ENCODE results near the gene TRPV3. TPM values are rescaled to one million over a fixed set of nuclear protein-coding genes. Genes with fewer than 3 reads are reported as not detected.

TRPV3 gene
- total RNA-seq, 3 donors from 2014 or later (not counting 1 experiment from before 2014, with no cell fraction given) = 5.6 to 10.3 (median 7.6) TPM

DNA sequence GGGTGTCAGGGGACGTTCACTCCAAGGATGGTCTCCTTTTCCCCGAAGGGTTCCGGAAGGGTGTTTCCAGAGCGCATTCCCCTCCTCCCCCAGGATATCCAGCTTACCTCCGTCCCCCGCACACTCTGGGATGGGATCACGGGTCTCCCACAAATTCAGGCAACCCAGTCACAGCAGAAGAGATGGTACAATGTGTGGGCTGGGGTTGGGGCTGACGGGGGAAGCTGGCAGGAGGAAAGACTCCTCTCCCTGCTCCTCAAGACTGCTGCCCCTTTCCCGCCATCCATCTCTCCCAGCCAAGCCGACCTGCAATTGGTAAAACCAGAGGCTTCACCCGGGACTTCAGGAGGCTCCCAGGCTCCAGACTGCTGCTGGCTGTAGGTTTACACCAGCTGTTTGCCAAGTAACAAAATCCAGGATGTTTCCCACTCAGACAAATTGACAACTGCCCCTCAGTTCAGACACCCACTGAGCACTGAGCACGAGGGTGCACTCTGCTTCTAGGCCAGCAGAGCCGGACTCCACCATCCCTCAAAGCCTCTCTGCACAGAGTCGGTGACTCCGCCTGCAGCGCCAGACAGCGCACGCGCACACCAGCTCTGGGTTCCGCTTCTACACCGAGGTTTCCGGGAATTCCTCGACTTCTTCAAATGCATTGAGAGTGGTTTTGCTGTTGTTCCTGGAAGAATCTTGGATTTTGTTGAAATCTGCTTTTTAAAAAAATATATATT is 44.1 kb downstream of the TRPV3 start:
- H3K27ac ChIP-seq (ENCODE audit: low read length) = no peak overlapping the region
- intact Hi-C loops (cut with micrococcal nuclease) = no loop called here
- DNase-seq = no peak
- H3K9me3 Mint-ChIP-seq = peaks cover 0 to 3% of the 10 kb centered on the region in 2 donors
- peak overlapping the region in 1 of 2 donors; percentile 86 for H3K27ac Mint-ChIP-seq
- no peak overlapping the region for H3K4me3 Mint-ChIP-seq
- ATAC-seq = no peak
- H3K4me1 Mint-ChIP-seq = peaks cover 20 to 25% of the 10 kb centered on the region in 2 donors
- H3K36me3 Mint-ChIP-seq = no peaks in the 10 kb centered on the region
- H3K4me1 ChIP-seq (ENCODE audit: control insufficient read depth, insufficient read depth, low read length) = peaks cover 22% of the 10 kb centered on the region
- no peak overlapping the region for H3K4me3 ChIP-seq (ENCODE audit: low read length)
- H3K9me3 ChIP-seq (ENCODE audit: control insufficient read depth, insufficient read depth, low read length) = no peaks in the 10 kb centered on the region
- TF ChIP-seq, protein P1, sequence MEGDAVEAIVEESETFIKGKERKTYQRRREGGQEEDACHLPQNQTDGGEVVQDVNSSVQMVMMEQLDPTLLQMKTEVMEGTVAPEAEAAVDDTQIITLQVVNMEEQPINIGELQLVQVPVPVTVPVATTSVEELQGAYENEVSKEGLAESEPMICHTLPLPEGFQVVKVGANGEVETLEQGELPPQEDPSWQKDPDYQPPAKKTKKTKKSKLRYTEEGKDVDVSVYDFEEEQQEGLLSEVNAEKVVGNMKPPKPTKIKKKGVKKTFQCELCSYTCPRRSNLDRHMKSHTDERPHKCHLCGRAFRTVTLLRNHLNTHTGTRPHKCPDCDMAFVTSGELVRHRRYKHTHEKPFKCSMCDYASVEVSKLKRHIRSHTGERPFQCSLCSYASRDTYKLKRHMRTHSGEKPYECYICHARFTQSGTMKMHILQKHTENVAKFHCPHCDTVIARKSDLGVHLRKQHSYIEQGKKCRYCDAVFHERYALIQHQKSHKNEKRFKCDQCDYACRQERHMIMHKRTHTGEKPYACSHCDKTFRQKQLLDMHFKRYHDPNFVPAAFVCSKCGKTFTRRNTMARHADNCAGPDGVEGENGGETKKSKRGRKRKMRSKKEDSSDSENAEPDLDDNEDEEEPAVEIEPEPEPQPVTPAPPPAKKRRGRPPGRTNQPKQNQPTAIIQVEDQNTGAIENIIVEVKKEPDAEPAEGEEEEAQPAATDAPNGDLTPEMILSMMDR (IDR thresholded peaks at IDR 0.05) = no peak
- H3K36me3 ChIP-seq (ENCODE audit: control insufficient read depth, insufficient read depth, low read length) = no peaks in the 10 kb centered on the region
- no peaks in the 10 kb centered on the region for H3K27me3 ChIP-seq (ENCODE audit: control insufficient read depth, insufficient read depth, low read length)
- WGBS (ENCODE audit: insufficient coverage) = 90% methylated on average over 22 of the region's 23 CpGs
- no peaks in the 10 kb centered on the region for H3K27me3 Mint-ChIP-seq (ENCODE audit: low read depth in 2 of 2)

DNA sequence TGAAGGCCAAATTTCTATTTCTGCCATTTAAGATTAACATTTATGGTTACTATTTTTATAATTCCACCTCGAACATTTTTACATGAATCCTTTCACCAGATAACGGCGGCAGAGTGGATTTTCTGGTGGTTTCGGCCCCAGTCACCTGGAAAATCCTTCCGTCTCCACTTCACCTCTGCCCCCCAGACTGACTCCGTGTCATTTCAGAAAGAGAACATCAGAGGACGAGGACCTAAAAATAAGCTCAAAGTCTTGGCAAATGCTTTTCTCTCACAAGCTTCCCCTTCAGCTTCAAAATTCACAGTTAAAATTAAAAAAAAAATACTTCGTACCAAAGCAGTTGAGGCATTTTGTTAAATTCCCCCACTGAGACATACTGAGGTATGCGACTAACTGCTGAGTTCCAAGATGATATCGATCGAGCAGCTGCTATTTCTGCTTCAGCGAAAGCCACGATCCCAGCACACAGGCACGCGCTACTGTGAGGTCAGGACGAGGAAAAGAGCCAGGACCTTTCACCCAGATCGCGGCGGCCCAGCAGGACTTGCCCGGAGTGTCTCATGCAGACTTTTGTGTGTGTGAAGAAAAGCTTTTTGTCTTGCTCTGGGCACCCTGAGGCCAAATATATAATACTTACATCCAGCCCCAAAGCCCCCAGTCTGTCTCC is 45.0 kb downstream of the TRPV3 start:
- no peak overlapping the region for H3K4me3 ChIP-seq (ENCODE audit: low read length)
- H3K27me3 ChIP-seq (ENCODE audit: control insufficient read depth, insufficient read depth, low read length) = no peaks in the 10 kb centered on the region
- Mint-ChIP-seq H3K27ac (peak overlapping the region in 1 of 2 donors; percentile 86), H3K27me3 (ENCODE audit: low read depth in 2 of 2) (no peaks in the 10 kb centered on the region), H3K9me3 (peaks cover 0 to 3% of the 10 kb centered on the region in 2 donors), H3K4me1 (peaks cover 20 to 25% of the 10 kb centered on the region in 2 donors), H3K36me3 (no peaks in the 10 kb centered on the region), H3K4me3 (no peak overlapping the region)
- peaks cover 22% of the 10 kb centered on the region for H3K4me1 ChIP-seq (ENCODE audit: control insufficient read depth, insufficient read depth, low read length)
- no peaks in the 10 kb centered on the region for H3K36me3 ChIP-seq (ENCODE audit: control insufficient read depth, insufficient read depth, low read length)
- DNase-seq (no peak), ATAC-seq (no peak)
- no peak overlapping the region for H3K27ac ChIP-seq (ENCODE audit: low read length)
- TF ChIP-seq, protein P1 (IDR thresholded peaks at IDR 0.05) = no peak
- intact Hi-C loops (cut with micrococcal nuclease) = no loop called here
- H3K9me3 ChIP-seq (ENCODE audit: control insufficient read depth, insufficient read depth, low read length) = no peaks in the 10 kb centered on the region
- 85% methylated on average over 20 of the region's 20 CpGs for WGBS (ENCODE audit: insufficient coverage)

DNA sequence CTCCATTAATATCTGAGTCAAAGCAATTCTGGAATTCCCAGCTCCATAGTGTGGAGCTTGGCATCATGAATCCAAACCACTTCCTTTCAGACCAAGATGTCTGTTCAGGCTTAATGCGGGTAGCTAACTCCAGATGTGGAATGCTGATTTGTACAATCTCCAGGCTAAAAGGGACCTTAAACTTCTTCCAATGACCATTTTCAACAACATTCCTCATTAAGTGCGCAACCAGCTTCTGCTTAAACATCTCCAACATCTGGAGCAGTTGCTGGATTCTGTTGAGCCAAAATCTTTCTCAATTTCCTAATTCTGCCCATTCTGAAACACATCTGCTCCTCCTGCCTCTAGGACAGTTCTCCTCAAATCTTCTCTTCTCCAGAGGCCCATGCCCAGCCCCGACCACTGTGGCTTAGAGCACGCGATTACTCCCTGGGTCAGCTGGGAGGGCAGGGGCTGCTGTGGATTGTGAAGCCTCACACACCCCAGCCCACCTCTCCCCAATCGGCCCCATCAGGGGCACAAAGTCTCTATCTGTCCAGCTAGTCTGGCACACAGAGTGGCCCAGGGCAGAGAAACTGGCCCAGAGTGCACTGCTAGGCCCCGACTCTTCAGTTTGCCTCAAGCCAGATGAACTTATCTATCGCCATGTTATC is 45.6 kb downstream of the TRPV3 start:
- Mint-ChIP-seq H3K4me1 (peaks cover 20 to 25% of the 10 kb centered on the region in 2 donors), H3K27me3 (ENCODE audit: low read depth in 2 of 2) (peaks cover 0 to 2% of the 10 kb centered on the region in 2 donors), H3K4me3 (no peak overlapping the region), H3K36me3 (no peaks in the 10 kb centered on the region), H3K9me3 (peaks cover 0 to 3% of the 10 kb centered on the region in 2 donors), H3K27ac (no peak overlapping the region)
- H3K4me1 ChIP-seq (ENCODE audit: control insufficient read depth, insufficient read depth, low read length) = peaks cover 22% of the 10 kb centered on the region
- no peaks in the 10 kb centered on the region for H3K27me3 ChIP-seq (ENCODE audit: control insufficient read depth, insufficient read depth, low read length)
- DNase-seq (no peak), ATAC-seq (no peak)
- no peaks in the 10 kb centered on the region for H3K36me3 ChIP-seq (ENCODE audit: control insufficient read depth, insufficient read depth, low read length)
- intact Hi-C loops (cut with micrococcal nuclease) = no loop called here
- H3K4me3 ChIP-seq (ENCODE audit: low read length) = no peak overlapping the region
- 98% methylated on average over 7 of the region's 8 CpGs for WGBS (ENCODE audit: insufficient coverage)
- H3K9me3 ChIP-seq (ENCODE audit: control insufficient read depth, insufficient read depth, low read length) = no peaks in the 10 kb centered on the region
- TF ChIP-seq, protein P1 (IDR thresholded peaks at IDR 0.05) = no peak
- H3K27ac ChIP-seq (ENCODE audit: low read length) = no peak overlapping the region

All from natural killer cell (primary cell).